Liver (tissue), 3 donors: Measurements from ENCODE around the gene RREB1.

Source experiments
- FOXA1 ChIP-seq: IDR thresholded peaks from 2 replicates; pipeline ENCODE4 v1.6.1; 2016; ENCODE audit warnings: antibody characterized with exemption
- GABPA ChIP-seq, 2 donors: IDR thresholded peaks in 1 of 2; conservative IDR thresholded peaks in 1 of 2; 2 replicates each; pipeline ENCODE4 v1.6.1; 2016; ENCODE audit warnings: antibody characterized with exemption in 2 of 2, mild to moderate bottlenecking in 1 of 2, moderate library complexity in 1 of 2
- RAD21 ChIP-seq, 2 donors: IDR thresholded peaks; 2 replicates each; pipeline ENCODE4 v1.6.1; 2016; ENCODE audit warnings: antibody characterized with exemption in 2 of 2, mild to moderate bottlenecking in 2 of 2
- TF ChIP-seq, protein P1 (sequence below): fragments of 150-350 bp; IDR thresholded peaks from 2 replicates; pipeline ENCODE4 v1.5.1; 2017; ENCODE audit warnings: improper control_type of control experiment, low read depth, low read length; ENCODE audit not compliant: missing input control
- TF ChIP-seq, protein P2 (sequence below): IDR thresholded peaks from 2 replicates; pipeline ENCODE4 v1.6.1; 2016; ENCODE audit warnings: antibody characterized with exemption
- donor health status: healthy.
- donor health status: healthy.

DNA sequence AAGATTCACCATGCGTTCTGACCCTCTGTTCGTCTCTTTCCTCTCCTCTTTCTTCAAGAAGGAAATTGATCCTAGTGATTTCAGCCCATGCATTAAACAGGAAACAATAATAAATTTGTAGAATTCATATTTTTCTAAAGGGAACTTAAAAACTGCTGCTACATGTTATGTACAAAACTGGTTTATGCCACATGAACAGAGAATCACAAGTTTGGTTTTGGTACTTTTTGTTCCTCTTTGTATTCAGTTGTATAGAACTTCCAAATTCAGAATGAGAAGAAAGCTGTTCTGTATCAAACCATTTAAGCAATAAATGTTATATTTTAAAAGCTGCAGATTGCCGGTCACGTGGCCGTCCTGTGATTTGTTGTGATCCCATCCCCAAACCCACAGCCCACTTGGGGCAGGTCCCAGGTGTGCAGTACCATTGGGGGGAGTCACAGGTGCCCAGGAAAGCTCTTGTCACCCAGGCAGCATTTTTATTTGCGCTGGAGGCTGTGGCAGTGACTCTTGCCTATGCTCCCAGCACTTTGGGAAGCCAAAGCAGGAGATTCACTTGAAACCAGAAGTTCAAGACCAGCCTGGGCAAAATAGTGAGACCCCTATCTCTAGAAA is 144.0 kb downstream of the RREB1 start:
- TF ChIP-seq, protein P1, sequence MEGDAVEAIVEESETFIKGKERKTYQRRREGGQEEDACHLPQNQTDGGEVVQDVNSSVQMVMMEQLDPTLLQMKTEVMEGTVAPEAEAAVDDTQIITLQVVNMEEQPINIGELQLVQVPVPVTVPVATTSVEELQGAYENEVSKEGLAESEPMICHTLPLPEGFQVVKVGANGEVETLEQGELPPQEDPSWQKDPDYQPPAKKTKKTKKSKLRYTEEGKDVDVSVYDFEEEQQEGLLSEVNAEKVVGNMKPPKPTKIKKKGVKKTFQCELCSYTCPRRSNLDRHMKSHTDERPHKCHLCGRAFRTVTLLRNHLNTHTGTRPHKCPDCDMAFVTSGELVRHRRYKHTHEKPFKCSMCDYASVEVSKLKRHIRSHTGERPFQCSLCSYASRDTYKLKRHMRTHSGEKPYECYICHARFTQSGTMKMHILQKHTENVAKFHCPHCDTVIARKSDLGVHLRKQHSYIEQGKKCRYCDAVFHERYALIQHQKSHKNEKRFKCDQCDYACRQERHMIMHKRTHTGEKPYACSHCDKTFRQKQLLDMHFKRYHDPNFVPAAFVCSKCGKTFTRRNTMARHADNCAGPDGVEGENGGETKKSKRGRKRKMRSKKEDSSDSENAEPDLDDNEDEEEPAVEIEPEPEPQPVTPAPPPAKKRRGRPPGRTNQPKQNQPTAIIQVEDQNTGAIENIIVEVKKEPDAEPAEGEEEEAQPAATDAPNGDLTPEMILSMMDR, result no peak
- TF ChIP-seq, protein P2, sequence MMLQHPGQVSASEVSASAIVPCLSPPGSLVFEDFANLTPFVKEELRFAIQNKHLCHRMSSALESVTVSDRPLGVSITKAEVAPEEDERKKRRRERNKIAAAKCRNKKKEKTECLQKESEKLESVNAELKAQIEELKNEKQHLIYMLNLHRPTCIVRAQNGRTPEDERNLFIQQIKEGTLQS, result no peak
- TF ChIP-seq RAD21 (IDR thresholded peaks at IDR 0.05), result no peak
- TF ChIP-seq FOXA1, result no peak
- no peak for TF ChIP-seq GABPA (IDR thresholded peaks at IDR 0.05 in 1 of 2, conservative IDR thresholded peaks at IDR 0.05 in 1 of 2)
